Right renal cortex interstitium (tissue), 3 donors: ENCODE results near the gene CLC. TPM values are rescaled to one million over a fixed set of nuclear protein-coding genes. Genes with fewer than 3 reads are reported as not detected.
"Not testable (repeated sequence)": the region's sequence is repeated elsewhere in the genome, so short reads cannot be mapped to it uniquely, and the experiment has no call there.

Experiments
- DNase-seq, 3 donors: peaks; one replicate each; pipeline ENCODE4 v3.0.0-alpha.2; 2013; ENCODE audit warnings: low read depth in 3 of 3, low spot score in 2 of 3
- polyA plus RNA-seq, 3 donors: library from polyadenylated mRNA; unstranded; fragments of 120-200 nt; gene quantifications; one replicate each; pipeline ENCODE4 v1.2.1, GENCODE V29; 2013; ENCODE audit not compliant: insufficient read length in 3 of 3

CLC gene
- polyA plus RNA-seq, result 1 to 10 TPM in 2 of 3 donors, under 1 TPM in 1; 0.97 to 5.5 (median 2.3) TPM

DNA sequence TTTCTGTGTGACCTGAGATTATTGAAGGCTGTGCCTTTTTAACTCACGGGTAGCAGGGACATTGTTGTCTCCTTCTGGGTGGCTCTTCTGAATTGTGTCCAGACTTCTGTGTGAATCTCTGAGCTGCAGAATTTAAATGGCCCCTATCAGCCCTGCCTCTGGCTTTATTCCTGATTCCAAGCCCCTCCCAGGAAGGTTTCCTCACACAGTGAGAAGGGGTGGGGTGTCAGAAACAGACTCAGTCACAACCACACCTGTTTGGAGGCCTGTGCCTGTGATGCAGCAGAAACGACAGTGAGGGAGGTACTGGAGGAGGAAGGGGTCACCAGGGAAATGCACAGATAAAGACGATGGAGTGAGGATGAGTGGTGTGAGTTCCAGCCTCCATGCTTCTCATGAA, at the start of gene CLC:
Gene CLC (minus strand): TSS at position 139 of the 400 bp plus-strand sequence. CDS start 77 bp downstream, at position 62.
- DNase-seq, result no peak

DNA sequence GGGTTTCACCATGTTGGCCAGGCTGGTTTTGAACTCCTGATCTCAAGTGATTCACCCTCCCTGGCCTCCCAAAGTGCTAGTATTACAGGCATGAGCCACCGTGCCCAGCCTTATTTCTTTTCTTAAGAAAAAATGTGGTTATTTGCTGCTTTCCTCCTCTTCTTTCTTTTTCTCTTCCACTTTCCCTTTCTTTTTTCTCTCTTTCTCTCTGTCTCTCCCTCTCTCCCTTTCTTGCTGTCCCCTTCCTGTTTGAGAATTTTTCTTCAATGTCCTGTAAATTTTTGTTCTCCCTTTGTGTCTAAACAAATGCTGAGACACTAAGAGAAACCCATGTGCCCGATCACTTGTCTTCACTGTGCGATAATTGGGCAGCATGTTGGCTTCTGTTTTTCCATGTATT, 43.1 kb upstream of the CLC start:
- no peak for DNase-seq

GRCh38 chr19:39778763-39779162, 40.9 kb upstream of the CLC start, which contains the start of gene LEUTX:
Gene LEUTX, plus strand, starts transcription at chr19:39778854. Its CDS starts 67 bp downstream, at chr19:39778921.
- DNase-seq, result no peak

GRCh38 chr19:39768786-39769185, 31.0 kb upstream of the CLC start:
- no peak for DNase-seq

DNA sequence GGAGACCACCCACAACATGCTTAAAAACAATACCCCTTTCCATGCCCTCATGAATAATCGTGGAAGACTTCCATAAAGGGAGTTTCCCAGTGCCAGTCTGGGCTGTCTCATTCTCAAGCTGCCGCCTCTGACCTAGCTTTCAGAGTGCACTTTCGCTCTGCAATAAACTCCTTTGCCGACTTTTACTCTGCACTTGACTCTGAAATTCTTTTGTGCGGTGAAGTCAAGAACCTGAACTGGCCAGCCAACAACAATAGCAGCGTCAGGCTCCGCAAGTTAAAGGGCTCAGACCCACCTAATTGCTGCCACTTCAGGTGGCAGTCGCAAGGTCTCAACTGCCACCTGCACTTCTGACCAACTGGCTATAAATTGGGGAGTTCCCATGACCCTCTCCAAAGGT, 30.5 kb upstream of the CLC start:
- no peak for DNase-seq

- no peak for DNase-seq
Measured at GRCh38 chr19:39765091-39766076, 27.6 kb upstream of the CLC start.

GRCh38 chr19:39761851-39762250, 24.0 kb upstream of the CLC start:
- DNase-seq, result not testable (repeated sequence)

GRCh38 chr19:39759457-39760184, 21.8 kb upstream of the CLC start:
- DNase-seq, result no peak

GRCh38 chr19:39754971-39755370, 17.1 kb upstream of the CLC start:
- DNase-seq, result no peak

DNA sequence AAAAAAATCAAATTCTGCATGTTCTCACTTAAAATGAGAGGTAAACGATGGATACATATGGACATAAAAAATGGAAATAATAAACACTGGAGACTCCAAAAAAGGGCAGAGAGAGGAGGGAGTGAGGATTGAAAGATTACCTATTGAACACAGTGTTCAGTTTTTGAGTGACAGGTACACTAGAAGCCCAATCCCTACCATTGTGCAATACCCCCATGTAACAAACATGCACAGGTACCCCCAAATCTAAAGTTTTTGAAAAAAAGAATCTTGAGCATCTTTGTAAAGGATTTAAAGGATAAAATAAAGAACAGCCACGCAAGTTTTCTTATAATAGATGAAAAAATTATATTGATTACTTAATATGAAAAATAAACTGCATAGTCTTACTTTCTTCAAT, 16.7 kb upstream of the CLC start:
- no peak for DNase-seq

- DNase-seq, result no peak
Measured at GRCh38 chr19:39752795-39753194, 15.0 kb upstream of the CLC start.

DNA sequence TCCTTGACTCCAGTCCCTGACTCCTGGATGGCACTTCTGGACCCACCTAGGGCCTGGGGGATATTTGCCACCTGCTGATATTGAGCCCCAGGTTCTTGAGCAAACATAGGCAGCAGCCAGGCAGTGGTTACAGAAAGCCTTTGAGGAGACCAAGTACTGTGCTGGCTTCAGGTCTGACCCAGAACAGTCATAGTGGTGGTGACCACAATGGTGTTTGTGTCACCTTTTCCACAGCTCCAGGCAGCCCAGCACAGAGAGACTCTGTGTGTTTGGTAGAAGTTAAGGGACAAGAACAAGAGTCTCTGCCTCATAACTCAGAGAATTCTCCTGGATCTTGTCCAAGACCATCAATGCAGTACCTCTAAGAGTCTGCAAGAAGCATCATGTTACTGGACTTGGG, 14.6 kb upstream of the CLC start:
- DNase-seq, result no peak

DNA sequence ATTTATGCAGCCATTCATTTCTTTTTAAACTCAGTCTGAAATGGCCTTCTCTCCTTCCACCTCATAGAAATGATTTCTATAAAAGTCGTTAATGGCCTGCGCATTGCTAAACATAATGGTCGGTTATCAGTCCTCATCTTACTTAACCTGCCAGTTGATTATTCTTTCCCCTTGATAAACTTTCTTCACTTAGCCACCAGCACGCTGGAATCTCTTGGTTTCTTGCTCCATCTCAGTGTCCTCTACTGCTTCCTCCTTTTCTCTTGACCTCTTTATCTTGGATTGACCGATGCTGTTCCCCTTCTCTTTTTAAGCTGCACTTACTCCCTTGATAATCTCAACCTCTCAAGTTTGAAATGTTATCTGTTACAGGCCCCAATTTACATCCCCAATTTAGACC, 12.2 kb upstream of the CLC start:
- DNase-seq, result no peak

DNA sequence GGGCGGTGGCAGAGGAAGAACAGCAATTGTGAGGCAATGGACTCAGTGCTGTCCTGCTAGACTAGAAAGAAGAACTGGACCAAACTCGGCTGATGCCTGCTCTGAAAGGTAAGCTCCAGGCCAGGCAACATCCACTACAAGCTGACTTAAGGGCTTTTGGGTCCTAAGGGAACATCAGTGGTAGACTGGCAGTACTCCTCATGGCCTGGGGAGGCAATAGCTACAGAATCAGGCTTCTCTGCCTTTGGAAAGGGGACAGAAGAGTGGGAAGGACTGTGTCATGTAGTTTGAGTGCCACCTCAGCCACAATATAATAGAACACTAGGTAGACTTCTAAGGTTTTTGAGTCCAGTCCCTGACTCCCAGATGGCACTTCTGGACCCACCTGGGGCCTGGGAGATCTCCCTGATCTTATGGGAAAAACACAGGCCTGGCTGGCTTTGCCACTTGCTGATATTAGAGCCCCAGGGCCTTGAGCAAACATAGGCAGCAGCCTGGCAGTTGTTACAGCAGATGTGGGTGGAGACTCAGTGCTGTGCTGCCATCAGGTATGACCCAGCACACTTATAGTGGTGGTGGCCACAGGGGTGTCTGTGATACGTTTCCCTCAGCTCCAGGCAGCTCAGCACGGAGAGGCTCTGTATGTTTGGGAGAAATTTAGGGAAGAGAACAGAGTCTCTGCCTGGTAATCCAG, 9.2 kb upstream of the CLC start:
- no peak for DNase-seq

GRCh38 chr19:39745643-39746042, 7.8 kb upstream of the CLC start:
- no peak for DNase-seq

GRCh38 chr19:39740395-39740794, 2.6 kb upstream of the CLC start:
- DNase-seq, result no peak

- no peak for DNase-seq
Measured at GRCh38 chr19:39738814-39739213, 985 bp upstream of the CLC start.

- no peak for DNase-seq
Measured at GRCh38 chr19:39737351-39737750, 478 bp downstream of the CLC start.

DNA sequence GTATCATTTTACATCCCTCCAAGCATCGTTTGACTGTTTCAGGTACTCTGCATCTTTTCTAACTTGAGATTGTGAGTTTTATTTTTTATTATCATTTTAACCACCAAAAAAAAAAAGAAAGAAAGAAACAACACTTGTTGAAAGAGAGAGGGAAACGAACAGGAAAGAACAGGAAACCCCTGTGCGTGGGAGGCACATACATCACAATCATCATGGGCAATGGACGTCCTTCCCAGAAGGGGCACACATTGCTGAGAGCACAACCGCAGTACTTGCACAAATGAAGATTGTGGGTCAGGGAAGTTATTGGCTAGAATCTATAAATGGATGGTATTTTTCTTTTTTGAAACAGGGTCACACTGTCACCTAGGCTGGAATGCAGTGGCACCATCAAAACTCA, 1.7 kb downstream of the CLC start:
- no peak for DNase-seq

DNA sequence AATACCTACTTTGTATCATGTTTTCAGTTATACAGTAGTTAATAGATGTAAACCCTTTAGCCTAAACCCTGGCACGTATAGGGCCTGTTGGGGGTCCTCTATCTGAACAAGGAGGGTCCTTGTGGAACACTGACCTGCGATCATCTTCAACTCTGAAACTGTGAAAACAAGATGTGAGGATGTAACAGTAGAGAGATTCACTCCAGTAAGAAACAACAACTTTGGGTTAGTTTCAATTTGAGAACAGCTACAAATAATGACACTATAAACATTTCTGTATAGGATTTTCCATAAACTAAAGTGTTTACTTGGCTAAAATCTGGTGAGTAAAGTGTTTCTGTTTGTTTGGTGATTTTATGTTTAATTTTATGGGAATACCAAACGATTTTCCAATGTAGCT, 2.1 kb downstream of the CLC start:
- no peak for DNase-seq

- no peak for DNase-seq
Measured at GRCh38 chr19:39733841-39734240, 4.0 kb downstream of the CLC start.
